Parathyroid adenoma (tissue), 2 donors: ENCODE data around the gene RBMX2.

Experiments
- H2AFZ ChIP-seq: fragments of 300-600 bp; sonication (generic); one replicate; pipeline ENCODE4 v1.7.0; 2017; ENCODE audit warnings: antibody characterized with exemption, mild to moderate bottlenecking
- H3K27ac ChIP-seq: fragments of 300-600 bp; sonication (generic); one replicate; pipeline ENCODE4 v1.7.0; 2017
- H3K27me3 ChIP-seq: fragments of 300-600 bp; sonication (generic); one replicate; pipeline ENCODE4 v1.7.0; 2017; ENCODE audit warnings: low read length; ENCODE audit not compliant: control insufficient read depth, insufficient read depth
- H3K36me3 ChIP-seq: fragments of 300-600 bp; sonication (generic); one replicate; pipeline ENCODE4 v1.7.0; 2017; ENCODE audit warnings: low read length; ENCODE audit not compliant: control insufficient read depth, insufficient read depth
- H3K4me1 ChIP-seq: fragments of 300-600 bp; sonication (generic); one replicate; pipeline ENCODE4 v1.7.0; 2017; ENCODE audit warnings: control low read depth
- H3K4me2 ChIP-seq: fragments of 300-600 bp; sonication (generic); one replicate; pipeline ENCODE4 v1.7.0; 2017; ENCODE audit warnings: low read length
- H3K4me3 ChIP-seq: fragments of 300-600 bp; sonication (generic); one replicate; pipeline ENCODE4 v1.7.0; 2017; ENCODE audit warnings: low read depth, low read length
- H3K79me2 ChIP-seq: fragments of 300-600 bp; sonication (generic); one replicate; pipeline ENCODE4 v1.7.0; 2017; ENCODE audit warnings: control low read depth
- H3K9ac ChIP-seq: fragments of 300-600 bp; sonication (generic); one replicate; pipeline ENCODE4 v1.7.0; 2017; ENCODE audit warnings: mild to moderate bottlenecking
- H3K9me3 ChIP-seq: fragments of 300-600 bp; sonication (generic); one replicate; pipeline ENCODE4 v1.7.0; 2017; ENCODE audit warnings: low read length; ENCODE audit not compliant: control insufficient read depth
- TF ChIP-seq, protein P1 (sequence below): fragments of 300-600 bp; sonication (generic); IDR thresholded peaks from one replicate; pipeline ENCODE4 v1.7.0; 2017; ENCODE audit warnings: antibody characterized with exemption, mild to moderate bottlenecking
- donor health status: primary hyperparathyroidism.

The RBMX2 gene

DNA sequence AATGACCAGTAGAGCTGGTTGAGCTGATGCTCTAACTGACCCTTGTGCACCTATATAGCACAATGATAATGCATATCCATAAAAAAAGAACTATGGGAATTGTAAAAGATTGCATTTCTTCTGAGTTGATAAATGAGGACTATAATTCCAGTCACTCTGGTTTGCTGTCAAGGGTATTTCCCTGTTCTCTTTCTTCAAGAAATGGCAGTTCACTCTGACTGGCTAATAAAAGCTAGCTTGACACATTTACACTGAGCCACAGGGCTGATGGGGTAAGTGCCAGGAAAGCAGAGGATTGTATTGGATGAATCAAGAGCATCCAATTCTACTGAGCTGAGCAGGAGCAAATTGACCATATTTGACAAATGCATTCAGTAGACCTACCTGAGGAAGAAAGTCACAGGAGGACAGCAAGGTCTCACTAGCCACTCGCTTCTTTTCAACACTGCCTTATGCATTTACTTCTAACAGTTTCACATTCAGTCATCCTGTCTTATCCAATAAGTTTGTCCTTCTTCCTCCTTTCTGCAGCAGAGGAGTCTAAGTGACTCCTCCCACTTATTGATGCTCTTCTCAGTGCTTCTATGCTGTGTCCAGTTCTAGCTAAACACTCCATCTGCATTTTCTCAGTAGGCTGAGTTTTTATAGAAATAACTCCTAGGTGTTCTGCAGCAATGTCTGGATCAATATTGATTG, 43.0 kb downstream of the RBMX2 start:
- Histone ChIP-seq H3K9me3 (no peaks in the 10 kb centered on the region), H3K9ac (no peak overlapping the region), H3K4me1 (no peaks in the 10 kb centered on the region), H3K27ac (no peak overlapping the region), H3K4me3 (no peak overlapping the region), H3K4me2 (no peak overlapping the region), H2AFZ (no peak overlapping the region), H3K27me3 (no peaks in the 10 kb centered on the region), H3K36me3 (no peaks in the 10 kb centered on the region), H3K79me2 (no peaks in the 10 kb centered on the region)
- TF ChIP-seq, protein P1, sequence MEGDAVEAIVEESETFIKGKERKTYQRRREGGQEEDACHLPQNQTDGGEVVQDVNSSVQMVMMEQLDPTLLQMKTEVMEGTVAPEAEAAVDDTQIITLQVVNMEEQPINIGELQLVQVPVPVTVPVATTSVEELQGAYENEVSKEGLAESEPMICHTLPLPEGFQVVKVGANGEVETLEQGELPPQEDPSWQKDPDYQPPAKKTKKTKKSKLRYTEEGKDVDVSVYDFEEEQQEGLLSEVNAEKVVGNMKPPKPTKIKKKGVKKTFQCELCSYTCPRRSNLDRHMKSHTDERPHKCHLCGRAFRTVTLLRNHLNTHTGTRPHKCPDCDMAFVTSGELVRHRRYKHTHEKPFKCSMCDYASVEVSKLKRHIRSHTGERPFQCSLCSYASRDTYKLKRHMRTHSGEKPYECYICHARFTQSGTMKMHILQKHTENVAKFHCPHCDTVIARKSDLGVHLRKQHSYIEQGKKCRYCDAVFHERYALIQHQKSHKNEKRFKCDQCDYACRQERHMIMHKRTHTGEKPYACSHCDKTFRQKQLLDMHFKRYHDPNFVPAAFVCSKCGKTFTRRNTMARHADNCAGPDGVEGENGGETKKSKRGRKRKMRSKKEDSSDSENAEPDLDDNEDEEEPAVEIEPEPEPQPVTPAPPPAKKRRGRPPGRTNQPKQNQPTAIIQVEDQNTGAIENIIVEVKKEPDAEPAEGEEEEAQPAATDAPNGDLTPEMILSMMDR, result no peak

DNA sequence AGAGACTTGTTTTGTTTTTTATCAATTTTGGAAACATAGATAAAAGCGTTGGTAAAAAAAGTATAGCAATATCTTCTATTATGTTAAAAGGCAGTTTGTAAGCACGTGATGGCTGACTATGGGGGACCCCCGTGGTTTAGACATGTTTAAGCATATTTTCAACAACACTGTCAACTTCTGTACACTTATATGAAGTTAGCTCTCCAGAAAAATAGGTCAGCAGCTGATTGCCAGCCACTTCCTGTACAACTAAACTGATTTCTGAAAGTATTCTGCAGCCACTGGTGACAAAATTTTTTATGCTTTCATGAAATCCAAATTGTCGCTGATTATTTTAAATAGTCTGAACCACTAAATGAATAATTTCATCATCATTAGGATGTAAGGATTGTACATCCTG, 45.2 kb downstream of the RBMX2 start:
- Histone ChIP-seq H3K36me3 (no peaks in the 10 kb centered on the region), H3K4me1 (no peaks in the 10 kb centered on the region), H3K9ac (no peak overlapping the region), H3K27me3 (no peaks in the 10 kb centered on the region), H3K79me2 (no peaks in the 10 kb centered on the region), H3K4me3 (no peak overlapping the region), H3K4me2 (no peak overlapping the region), H3K9me3 (no peaks in the 10 kb centered on the region), H2AFZ (no peak overlapping the region), H3K27ac (no peak overlapping the region)
- TF ChIP-seq, protein P1, result no peak
